NB4 (cell line): ENCODE data around the gene EMP3.
A peak's percentile ranks its signal among the peaks of the same experiment; 100 is the strongest.

ENCODE experiments used
- DNase-seq: peaks from one replicate; pipeline ENCODE4 v3.0.0; 2010; ENCODE audit warnings: low read depth
- H3K4me3 ChIP-seq: one replicate; pipeline ENCODE4 v1.5.1; 2011; ENCODE audit warnings: mild to moderate bottlenecking, low read depth, low read length, moderate library complexity
- CTCF ChIP-seq: IDR thresholded peaks from one replicate; pipeline ENCODE4 v1.5.1; 2012; ENCODE audit warnings: low read depth, low read length
- MAX ChIP-seq: IDR thresholded peaks from 2 replicates; pipeline ENCODE4 v1.6.1; 2011; ENCODE audit warnings: low read depth, low read length
- MYC ChIP-seq: IDR thresholded peaks from 2 replicates; pipeline ENCODE4 v1.6.1; 2011; ENCODE audit warnings: low read depth, low read length
- POLR2A ChIP-seq: IDR thresholded peaks from 2 replicates; pipeline ENCODE4 v1.6.1; 2011; ENCODE audit warnings: mild to moderate bottlenecking; ENCODE audit not compliant: insufficient read length; ENCODE audit errors: extremely low read depth

EMP3 gene

GRCh38 chr19:48325265-48325910 is at the start of gene EMP3:
EMP3 (plus strand) TSS chr19:48325552; CDS start chr19:48326845, 1,293 bp downstream.
- H3K4me3 ChIP-seq = peak within 1 kb of the TSS; percentile 93
- peak; percentile 99 for DNase-seq
- TF ChIP-seq CTCF = no peak
- TF ChIP-seq POLR2A = no peak
- TF ChIP-seq MYC = no peak
- no peak for TF ChIP-seq MAX

GRCh38 chr19:48279747-48280146 is 45.6 kb upstream of the EMP3 start:
- H3K4me3 ChIP-seq = no peak overlapping the region
- no peak for TF ChIP-seq POLR2A
- TF ChIP-seq MAX = no peak
- TF ChIP-seq MYC = no peak
- no peak for TF ChIP-seq CTCF
- DNase-seq = no peak

GRCh38 chr19:48283908-48284307 is 41.4 kb upstream of the EMP3 start:
- TF ChIP-seq POLR2A (no peak), MYC (no peak), MAX (no peak), CTCF (no peak)
- H3K4me3 ChIP-seq = no peak overlapping the region
- no peak for DNase-seq

GRCh38 chr19:48284896-48285295 is 40.5 kb upstream of the EMP3 start:
- DNase-seq = no peak
- TF ChIP-seq MYC (no peak), MAX (no peak), POLR2A (no peak), CTCF (no peak)
- H3K4me3 ChIP-seq = no peak overlapping the region

GRCh38 chr19:48287748-48288147 is 37.6 kb upstream of the EMP3 start:
- DNase-seq = no peak
- TF ChIP-seq MYC (no peak), CTCF (no peak), MAX (no peak), POLR2A (no peak)
- no peak overlapping the region for H3K4me3 ChIP-seq

- no peak for DNase-seq
- no peak overlapping the region for H3K4me3 ChIP-seq
- TF ChIP-seq MAX (no peak), CTCF (peak; percentile 5)
These were observed 35.0 kb upstream of the EMP3 start for GRCh38 chr19:48290401-48290770.
